Hindlimb muscle (tissue), 1 donor: ENCODE measurements around the gene SNX1. TPM values are rescaled to one million over a fixed set of nuclear protein-coding genes. Genes with fewer than 3 reads are reported as not detected.
"Not testable (repeated sequence)": the region's sequence is repeated elsewhere in the genome, so short reads cannot be mapped to it uniquely, and the experiment has no call there.

ENCODE experiments used
- DNase-seq: peaks from one replicate; pipeline ENCODE4 v3.0.0-alpha.2; 2013
- polyA plus RNA-seq: library from polyadenylated mRNA; unstranded; fragments of 120-200 nt; gene quantifications from one replicate; pipeline ENCODE4 v1.2.1, GENCODE V29; 2013; ENCODE audit not compliant: insufficient read length

SNX1 gene
- polyA plus RNA-seq, 1 donor = 53.9 TPM

DNA sequence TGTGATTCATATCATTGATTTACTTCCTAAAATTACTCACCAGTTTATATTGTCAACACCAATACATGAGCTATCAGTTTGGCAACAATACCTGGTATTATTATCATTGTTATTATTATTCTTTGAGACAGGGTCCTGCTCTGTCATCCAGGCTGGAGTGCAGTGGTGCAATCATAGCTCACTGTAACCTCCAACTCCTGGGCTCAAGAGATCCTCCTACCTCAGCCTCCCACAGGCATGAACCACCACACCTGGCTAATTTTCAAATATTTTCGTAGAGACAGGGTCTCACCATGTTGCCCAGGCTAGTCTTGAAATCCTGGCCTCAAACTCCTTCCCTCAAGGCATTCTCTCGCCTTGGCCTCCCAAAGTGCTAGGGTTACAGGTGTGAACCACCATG, 22.3 kb upstream of the SNX1 start:
- DNase-seq = not testable (repeated sequence)

DNA sequence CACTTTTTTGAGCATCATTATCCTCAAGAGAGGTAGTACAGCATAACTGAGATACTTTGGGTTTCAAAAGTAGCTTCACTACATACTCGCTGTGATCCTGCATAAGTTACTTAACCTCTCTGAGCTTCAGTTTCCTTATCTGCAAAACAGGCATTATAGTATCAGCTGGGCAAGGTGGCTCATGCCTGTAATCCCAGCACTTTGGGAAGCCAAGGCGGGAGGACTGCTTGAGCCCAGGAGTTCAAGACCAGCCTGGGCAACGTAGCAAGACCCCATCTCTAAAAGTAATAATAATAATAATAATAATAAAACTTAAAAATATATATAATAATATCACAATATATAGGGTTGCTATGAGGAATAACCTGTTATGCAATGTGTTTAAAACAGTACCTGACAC, 13.0 kb upstream of the SNX1 start:
- no peak for DNase-seq

DNA sequence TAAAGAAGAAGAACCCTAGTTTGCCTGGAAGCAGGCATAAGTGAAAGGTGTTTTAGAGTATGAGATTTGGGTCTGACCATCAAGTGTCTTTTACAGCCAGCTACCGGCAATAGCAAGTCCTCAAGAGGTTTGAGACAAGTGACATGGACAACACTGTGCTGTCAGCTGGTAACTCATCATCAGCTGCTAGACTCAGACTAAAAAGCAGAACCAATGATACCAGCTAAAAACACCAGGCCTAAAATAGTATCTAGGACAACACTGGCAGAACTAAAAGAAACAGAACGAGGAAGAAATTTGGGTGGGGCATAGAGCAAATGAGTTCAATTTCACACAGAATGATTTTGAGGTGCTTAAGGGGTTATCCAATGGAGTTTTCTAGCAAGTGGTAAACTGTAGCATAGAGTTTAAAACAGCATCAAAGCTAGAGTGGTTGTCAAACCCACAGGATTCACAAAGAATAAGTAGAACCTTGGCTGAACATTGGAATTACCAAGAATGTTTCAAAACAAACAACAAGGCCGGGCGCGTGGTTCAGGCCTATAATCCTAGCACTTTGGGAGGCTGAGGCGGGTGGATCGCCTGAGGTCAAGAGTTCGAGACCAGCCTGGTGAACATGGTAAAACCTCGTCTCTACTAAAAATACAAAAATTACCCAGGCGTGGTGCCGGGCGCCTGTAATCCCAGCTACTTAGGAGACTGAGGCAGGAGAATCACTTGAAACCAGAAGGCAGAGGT, 6.1 kb upstream of the SNX1 start:
- DNase-seq = no peak

DNA sequence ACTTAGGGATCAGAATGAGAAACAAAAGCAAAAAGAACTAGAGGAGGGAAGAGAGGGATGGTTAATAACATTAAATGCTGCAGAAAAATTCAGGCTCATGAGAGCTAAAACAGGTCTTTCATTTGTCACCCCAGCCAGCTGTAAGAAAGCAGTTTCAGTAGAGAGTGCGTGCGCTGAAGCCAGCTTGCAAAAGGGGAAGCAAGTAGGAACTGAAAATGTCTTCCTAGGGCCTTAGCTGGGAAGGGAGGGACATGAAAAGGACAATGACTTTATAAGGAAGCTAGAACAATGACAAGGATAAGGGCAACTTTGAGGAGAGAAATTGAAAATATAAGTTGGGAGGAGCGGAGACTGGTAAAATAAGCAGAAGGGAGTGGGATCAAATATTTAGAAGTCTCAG, 5.3 kb upstream of the SNX1 start:
- DNase-seq = no peak

DNA sequence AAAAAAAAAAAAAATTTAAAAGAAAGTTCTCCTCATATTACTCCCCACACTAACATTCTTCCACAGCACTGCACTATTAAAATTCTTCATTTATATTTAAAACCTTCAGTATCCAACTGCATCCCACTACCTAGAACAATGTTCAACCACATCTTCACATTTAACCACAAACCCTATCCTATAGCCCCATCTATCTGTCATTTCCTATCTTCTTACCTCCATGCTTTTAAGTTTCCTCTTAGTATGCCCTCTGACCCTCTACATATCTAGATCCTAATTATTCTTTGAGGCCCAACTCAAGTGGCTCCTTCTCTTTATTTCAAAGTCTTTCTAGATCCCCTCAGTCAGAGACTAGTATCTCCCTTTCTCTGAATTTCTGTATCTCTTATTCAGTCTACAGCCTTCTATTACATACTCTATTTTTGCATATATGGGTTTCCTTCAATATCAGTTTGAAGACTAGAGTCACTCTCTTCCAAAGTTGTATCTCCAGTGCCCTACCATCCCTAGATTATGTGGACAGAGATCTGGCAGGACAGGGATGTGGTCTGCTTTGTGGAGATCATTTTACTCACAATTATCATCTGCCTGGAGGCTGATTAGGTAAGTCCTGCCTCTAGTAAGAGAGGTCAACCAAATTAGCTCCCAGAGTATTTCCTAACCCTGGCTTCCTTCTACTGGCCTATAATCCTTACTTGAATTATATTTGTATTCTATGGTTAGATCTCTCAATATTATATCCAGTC, 3.5 kb upstream of the SNX1 start:
- DNase-seq = no peak

DNA sequence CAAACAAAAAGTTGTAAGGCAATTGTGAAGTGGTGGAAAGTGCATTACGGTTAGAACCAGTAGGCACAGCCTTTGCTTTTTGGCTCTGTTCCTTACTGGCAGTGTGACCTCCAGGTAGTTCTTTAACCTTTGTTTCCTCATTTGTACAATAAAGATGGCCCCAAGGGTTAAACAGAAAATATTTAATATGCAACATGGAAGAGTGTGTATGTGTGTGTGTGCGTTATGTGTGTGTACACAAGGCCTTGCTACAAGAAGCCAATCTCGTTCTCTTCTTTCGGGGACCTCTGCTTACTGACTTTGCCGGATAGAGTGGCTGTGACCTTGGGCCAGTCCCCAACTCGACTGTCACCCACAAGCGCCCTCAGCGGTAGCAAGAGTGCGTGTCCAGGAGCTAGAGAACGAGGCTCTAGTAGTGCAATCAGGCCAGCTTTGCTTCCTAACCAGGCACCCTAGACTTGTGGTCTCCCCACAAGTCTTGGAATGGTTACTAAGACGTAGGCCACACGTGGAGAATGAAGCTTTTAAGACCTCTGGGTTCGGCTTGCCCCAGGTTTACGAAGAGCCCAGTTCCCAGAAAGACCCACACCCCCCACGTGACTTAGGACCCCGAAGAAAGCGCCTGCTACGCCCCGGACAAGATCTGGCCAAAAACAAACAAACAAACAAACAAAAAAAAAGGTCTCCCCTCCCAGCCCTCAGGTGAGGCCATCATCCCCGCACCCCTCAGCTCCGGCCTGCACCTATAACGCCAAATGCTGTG, 2.7 kb upstream of the SNX1 start:
- DNase-seq = peak; percentile 36

DNA sequence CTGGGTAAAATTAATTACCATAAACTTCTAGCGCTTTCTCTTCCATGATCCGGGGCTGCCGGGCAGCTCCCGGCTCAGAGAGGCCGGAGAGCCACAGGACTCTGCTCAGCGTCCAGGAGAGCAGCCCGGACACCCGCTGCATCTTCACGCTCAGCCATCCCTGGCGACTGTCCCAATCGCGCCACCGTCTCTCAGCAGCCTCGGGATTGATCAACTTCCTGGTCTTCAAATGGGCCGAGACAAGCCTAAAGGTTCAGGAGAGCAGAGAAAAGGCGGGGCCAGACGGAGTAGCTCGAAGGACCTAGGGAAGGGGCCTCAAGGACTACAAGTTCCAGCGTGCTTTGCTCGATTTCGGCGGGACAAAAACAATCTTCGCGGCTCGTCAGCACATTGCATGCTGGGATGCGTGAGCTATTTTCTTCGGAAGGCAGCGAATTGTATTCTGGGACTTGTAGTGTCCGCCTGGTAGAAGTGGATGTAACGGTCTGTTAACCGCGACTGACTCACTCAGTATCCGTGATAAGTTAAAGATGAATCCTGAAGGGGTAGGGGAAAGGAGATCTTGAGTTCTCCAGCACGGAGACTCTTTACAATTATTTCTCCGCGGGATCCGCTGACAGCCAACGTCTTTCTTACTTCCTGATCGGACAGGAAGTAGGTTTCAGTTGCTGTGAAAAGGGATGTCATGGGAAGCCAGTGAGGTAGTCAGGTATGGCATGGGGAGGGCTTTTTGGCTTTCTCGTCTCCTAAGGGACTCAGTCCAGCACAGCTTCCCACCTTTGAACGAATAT, 2.0 kb upstream of the SNX1 start, which contains the start of gene CIAO2A:
Gene CIAO2A (minus strand): TSS at position 212 of the 791 bp plus-strand sequence. CDS start 70 bp downstream, at position 142.
- DNase-seq = peak; percentile 96

DNA sequence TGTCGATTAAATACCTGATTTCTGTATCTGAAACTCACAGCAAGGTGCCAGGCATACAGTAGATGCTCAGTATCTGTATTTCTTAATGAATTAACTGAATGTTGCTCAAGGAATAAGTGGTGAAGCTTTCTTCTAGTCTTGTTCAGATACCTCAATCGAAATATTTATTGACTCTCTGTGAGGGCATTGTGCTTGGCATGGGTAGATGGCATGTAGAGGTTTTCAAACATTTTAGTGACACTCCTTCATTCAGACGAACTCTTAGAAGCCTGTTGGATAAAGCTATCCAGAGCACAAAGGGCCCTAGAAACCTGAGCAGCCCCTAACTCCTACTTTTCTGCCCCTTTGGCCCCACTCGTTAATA, 369 bp upstream of the SNX1 start:
- no peak for DNase-seq

DNA sequence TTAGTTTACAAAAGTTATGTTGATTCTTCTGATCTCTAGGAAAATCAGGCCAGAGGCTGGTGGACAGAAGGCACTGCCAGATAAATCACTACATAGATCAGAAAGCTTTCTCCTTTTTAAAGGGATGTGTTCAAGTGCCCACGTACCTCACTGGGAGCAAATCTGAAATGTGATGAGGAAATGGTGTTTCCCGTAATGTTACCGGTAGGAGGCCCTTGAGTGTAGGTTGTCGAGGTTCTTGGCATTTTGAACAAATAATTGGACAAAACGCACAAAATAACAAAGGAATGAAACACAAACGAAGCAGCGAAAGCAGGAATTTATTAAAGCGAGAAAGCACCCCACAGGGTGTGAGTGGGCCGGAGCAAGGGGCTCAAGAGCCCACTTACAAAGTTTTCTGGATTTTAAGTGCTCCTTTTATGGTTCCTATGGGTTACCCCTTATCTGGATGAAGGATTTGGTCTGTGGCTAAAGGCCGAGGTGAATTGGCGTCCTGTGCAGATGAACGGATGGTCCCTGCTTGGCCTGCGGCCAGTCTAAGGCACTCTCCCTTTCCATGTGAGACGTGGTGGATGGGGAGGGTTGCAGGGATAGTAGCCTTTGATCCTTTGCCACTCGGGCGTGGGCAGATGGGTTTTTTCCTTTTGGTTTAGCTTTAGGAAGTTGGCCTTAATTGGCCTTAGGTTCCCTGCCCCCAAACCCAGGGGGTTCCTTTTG, 1.0 kb downstream of the SNX1 start:
- DNase-seq = no peak

DNA sequence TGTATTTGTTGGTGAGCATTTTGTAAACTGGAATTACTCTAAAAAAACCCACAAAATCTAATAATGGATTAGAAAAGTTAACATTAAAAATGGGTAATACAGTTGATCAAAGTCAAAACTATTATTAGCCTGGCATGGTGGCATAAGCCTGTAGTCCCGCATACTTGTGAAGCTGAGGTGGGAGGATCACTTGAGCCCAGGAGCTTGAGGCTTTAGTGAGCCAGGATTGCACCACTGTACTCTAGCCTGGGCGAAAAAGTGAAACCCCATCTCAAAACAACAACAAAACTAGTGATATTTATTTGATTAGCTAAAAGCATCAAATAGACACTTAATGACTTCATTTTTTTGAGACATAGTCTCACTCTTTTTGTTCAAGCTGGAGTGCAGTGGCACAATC, 3.6 kb downstream of the SNX1 start:
- DNase-seq = no peak

DNA sequence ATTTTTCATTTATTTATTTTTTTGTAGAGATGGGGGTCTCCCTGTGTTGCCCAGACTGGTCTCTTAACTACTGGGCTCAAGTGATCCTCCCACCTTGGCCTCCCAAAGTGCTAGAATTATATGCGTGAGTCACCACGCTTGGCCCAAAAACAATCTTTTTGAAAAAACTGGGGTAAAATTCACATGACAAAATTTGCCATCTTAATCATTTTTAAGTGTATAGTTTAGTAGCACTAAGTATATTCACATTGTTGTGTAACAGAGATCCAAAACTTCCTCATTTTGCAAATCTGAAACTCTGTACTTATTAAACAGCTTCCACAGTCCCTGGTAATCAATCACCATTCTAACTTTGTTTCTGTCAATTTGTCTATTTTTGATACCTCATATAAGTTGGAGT, 5.2 kb downstream of the SNX1 start:
- DNase-seq = no peak

DNA sequence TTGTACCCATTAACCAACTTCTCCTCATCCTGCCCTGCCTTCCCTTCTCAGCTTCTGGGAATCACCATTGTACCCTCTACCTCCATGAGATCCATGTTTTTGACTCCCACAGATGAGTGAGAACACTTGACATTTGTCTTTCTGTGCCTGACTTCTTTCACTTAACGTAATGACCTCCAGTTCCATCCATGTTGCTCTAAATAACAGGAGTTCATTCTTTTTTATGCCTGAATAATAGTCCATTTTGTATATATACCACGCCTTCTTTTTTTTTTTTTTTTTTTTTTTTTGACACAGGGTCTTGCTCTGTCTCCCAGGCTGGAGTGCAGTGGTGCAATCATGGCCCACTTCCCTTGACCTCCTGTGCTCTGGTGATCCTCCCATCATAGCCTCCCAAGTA, 6.7 kb downstream of the SNX1 start:
- DNase-seq = no peak

DNA sequence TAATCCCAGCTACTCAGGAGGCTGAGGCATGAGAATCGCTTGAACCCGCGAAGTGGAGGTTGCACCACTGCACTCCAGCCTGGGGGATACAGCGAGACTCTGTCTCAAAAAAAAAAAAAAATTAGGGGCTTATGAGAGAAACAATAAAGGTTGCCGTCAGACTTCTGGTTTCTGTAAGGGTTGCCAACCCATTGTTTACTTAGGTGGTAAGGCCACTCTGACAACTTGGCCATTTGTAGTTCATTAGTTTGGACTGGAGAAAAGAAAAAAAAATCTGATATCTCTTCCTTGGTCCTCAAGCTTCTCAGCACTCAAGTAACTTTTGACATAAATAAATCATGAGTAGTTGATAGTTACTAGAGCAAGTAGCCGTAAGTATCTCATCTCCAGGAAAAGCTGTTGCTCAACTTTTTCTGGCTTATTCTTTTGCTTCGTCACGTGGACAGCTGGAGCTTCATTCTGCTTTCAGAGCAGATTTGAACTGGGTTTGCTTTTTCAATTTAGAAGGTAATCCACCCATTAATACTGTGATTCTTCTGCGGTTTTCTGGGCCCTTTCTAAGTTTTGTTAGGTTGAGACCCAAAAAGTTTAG, 9.4 kb downstream of the SNX1 start:
- no peak for DNase-seq

DNA sequence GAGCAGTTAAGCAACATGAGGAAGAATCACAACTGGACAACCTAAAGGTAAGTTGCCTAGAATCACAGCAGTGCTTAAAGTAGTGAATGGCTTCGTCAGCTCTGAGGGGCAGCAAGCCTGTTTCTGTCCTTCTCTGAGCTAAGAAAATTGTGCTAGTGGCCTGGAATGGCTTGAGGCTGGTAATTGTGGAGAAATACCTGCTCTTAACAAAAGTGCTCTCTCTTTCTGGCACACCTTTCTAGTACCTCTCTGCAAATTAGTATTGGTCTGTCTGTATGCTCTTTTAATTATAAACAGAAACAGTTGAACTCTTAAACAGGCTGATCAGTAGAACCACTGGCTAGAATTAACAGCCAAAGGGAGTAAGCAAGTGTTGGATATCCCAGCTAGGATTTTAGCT, 11.6 kb downstream of the SNX1 start:
- DNase-seq = no peak

DNA sequence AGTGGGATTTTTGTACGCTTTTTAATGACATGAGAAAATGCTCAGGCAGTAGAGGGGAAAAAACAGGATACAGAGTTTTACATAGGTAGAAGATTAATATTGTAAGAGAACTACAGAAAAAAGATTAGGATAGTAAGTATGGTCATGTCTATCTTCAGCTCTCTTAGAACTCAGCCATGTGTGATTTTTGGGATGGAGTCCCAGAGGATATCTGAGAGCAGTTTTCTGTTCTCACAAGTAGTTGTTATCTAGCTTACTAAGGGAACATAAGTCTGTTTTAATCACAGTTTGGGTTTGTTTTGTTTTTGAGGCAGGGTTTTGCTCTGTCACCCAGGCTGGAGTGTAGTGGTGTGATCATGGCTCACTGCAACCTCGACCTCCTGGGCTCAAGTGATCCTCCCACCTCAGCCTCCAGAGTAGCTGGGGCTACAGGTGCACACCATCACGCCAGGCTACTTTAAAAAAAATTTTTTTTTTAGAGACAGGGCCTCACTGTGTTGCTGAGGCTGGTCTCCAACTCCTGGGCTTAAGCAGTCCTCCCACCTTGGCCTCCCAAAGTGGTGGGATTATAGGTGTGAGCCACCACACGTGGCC, 14.4 kb downstream of the SNX1 start:
- DNase-seq = not testable (repeated sequence)

DNA sequence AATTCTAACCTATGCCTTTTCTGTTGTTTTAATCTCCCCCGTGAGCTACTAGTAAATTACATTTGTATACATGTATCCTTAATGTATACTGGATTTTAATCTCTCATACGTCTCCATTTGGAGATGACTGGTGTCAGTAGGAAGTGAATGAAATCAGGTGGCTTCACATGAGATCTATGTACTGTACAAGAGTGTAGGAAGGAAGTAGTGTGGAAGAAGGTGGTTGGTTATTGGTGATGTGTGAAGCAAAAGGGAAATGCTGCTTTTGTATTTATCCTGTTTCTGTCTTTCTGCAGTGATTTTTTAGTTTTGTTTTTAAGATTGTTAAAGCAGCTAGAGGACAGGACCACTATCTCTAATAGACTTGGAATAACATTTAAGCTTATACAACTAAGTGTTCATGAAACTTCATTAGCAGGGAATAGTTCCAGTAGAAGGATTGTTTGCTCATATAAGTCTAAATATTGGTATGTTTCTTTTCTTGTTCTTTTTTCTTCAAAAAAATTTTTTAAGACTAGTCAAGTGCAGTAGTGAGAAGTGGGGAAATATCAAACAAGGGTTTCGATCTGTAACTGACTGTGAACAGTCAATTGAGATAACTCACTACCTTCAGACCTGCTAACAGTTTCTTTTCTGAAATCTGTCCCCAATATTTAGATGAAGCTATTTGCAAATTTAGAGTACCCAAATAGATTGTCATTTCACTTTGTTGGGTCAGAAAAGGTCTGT, 15.3 kb downstream of the SNX1 start:
- DNase-seq = no peak

DNA sequence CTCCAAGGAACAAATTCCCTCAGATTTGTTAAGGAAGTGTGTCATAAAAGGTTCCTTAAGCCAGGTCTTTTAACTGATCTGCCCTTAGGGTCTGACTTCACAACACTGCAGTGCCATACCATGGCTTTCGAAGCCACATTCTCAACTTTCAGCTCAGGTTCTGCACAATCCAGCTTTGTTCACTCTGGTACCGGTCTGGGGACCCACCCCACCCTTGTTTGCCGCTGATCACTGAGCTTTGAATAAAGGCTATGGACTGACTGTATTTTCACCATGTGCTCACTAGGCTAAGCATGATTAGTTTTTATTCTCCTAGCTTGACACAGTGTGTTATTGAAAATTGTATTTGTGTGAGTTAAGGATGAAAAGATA, 15.9 kb downstream of the SNX1 start:
- DNase-seq = no peak

DNA sequence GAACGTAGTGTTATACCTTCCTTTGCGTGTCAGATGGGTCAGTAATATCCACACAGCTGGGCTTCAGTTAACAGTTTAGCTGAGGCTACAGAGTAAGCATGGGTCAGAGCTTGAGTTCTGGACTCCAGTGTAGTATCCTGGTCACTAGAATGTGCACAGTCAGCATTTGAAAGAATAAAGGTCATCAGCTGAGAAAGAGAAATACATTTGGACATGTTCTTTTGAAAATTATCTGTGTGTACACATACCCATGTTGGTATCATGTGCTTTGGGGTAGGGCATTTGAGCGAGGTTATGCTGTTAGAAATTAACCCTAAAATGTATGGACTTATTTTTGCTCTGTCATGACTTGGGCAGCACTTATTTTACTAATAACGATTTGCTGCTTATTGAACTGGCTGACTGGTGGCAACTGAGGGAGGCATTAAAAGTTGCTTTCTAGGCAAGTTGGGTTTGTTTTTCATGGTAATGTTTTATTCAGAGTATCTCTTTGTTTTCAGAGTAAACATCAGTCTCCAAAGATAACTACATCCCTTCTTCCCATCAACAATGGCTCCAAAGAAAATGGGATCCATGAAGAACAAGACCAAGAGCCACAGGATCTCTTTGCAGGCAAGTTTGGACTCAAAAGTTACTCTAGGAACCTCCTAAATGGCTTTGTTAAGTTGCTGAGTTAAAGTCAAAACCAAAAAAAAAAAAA, 16.4 kb downstream of the SNX1 start:
- DNase-seq = no peak

DNA sequence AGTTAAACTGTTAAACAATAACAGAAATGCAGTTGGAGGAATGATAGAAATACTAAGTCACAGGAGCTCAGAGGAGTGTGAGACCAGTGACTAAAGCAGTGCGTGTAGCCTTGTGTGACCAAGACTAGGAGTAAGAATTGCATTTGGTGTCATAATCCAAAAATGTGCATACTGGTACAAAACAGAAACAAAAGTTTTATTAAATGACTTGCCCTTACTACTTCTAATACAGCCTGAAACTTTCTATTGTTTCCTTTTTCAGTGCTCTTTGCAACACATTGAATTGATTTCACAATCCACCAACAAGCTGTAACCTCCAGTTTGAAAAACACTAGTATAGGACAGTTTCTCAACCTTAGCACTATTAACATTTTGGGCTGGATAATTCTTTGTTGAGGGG, 17.1 kb downstream of the SNX1 start:
- no peak for DNase-seq
